NCI-H2196 treated with DMSO at 0.1 percent for 48 hours (cell line): ENCODE data around the gene GJE1.
"Not testable (repeated sequence)": the region's sequence is repeated elsewhere in the genome, so short reads cannot be mapped to it uniquely, and the experiment has no call there.

Experiments used
- DNase-seq: peaks from one replicate; lab custom pipeline; 2025; ENCODE audit not compliant: unreplicated experiment; lab: John Stamatoyannopoulos, UW

The GJE1 gene, protein sequence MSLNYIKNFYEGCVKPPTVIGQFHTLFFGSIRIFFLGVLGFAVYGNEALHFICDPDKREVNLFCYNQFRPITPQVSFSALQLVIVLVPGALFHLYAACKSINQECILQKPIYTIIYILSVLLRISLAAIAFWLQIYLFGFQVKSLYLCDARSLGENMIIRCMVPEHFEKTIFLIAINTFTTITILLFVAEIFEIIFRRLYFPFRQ

DNA sequence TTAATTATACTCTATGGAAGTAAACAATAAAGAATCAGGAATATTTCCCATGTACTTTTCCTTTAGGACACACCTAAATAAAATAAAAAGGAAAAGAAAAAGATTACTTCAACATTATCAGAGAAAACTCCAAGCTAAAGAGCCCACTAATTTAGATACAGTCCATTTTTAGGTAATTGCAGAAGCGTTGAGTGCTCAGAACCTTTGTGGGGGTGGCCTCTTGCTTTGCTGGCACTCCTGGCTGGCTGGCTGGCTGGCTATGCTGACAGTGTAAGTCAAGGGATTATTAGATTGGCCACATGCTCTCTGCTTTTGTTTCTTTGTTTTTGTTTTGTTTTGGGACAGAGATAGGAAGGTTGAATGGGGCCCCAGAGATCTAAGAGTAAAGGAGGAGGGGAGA lies at the start of gene GJE1:
Gene GJE1, plus strand, starts transcription at position 301 of the 400 bp plus-strand sequence. CDS start 234 bp downstream, outside the sequence.
- no peak for DNase-seq

GRCh38 chr6:142087950-142088857 lies 44.5 kb upstream of the GJE1 start:
- no peak for DNase-seq

DNA sequence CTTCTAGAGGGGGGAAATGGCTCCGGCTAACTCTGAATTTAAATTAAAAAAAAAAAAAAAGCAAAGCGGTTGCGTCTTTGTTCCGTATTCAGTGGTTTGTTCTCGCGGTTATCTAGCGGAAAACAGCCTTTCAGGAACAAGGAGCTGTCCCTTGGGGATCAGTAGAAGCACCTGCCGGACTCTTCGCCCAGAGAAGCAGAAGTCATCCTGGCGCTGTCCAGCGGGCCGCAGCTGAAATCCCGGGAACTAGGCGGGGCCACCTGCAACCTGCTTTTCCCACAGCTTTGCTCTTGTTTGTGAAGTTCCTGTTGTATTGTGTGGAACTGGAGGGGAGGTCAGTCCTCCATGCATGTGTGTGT lies 43.9 kb upstream of the GJE1 start:
- DNase-seq = no peak

DNA sequence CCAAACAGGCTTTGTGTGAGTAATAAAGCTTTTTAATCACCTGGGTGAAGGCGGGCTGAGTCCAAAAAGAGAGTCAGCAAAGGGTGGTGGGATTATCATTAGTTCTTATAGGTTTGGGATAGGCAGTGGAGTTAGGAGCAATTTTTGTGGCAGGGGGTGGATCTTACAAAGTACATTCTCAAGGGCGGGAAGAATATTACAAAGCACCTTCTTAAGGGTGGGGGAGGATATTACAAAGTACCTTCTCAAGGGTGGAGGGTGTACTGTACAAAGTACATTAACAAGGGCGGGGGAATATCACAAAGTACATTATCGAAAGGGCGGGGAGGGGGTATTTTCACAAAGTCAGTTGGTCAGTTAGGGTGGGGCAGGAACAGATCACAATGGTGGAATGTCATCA lies 27.9 kb upstream of the GJE1 start:
- DNase-seq = not testable (repeated sequence)

DNA sequence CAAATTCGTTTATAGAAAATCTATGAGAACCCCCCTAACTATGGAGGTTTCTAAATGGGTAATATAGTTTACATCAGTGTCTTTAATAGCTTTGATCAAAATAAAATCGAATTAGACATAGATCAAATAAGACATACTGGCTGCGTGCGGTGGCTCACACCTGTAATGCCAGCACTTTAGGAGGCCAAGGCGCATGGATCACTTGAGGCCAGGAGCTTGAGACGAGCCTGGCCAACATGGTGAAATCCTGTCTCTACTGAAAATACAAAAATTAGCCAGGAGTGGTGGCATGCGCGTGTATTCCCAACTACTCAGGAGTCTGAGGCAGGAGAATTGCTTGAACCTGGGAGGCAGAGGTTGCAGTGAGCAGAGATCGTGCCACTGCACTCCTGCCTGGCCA lies 21.9 kb upstream of the GJE1 start:
- not testable (repeated sequence) for DNase-seq

DNA sequence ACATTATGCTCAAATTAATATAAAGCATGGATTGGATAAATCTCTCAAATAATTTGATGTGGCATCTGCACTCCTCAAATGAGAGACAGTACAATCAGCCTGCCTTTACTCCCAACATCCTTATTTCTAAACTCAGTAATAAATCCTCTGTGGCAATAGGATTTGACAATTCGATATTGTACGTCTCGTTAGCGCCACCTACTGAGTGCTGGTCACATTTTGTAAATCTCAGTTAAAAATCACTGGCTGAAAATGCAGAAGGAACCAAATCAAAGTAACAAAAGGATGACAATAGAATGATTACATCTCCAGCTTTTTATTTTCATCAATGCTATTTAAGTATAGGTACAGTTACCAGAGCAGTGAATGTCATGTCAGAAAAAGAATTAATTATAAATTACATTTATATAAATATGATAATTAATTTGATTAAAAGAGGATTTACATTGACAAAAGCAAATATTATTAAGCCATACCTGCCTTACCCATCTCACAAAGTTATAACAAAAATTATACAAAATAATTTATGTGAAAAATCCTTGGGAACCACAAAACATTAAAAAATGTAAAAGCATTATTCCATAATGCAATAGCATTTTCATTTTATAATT lies 20.2 kb upstream of the GJE1 start:
- DNase-seq = peak; percentile 22

DNA sequence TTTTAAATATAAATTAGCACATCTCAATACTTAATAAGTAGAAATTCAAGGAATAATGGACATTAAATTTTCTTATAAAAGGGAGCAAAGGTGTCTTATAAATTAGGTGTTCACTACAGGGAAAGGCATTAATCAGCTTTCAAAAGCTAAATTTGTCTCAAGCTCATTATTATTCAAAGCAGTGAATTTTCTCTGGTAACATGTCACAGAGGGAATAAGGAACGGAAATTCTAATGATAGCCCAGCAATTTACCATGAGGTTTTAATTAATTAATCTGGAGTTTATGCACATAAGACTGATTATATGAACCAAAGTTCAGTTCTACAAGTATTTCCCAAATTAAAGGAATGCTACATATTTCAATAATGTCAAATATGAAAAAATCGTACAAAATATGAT lies 15.4 kb upstream of the GJE1 start:
- no peak for DNase-seq

DNA sequence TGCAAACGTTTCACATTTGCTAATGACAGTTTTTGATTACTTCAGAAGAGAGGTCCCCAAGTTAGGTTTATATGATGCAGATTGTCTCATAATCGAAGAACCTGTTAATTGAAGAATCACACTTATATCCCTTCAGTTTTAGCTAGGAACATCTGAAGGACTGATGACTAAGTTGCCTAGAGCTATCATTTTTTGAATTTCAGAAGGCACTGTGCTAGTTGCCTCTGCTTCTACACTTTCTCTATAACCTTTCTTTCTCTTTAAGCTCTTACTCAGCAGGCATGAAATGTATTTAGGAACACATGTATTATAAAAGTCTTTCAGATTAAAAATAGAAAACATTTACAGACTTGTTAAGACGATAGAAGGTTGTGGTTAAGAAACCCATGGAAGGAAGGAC lies 14.4 kb upstream of the GJE1 start:
- no peak for DNase-seq

GRCh38 chr6:142118925-142119324 lies 13.8 kb upstream of the GJE1 start:
- no peak for DNase-seq

DNA sequence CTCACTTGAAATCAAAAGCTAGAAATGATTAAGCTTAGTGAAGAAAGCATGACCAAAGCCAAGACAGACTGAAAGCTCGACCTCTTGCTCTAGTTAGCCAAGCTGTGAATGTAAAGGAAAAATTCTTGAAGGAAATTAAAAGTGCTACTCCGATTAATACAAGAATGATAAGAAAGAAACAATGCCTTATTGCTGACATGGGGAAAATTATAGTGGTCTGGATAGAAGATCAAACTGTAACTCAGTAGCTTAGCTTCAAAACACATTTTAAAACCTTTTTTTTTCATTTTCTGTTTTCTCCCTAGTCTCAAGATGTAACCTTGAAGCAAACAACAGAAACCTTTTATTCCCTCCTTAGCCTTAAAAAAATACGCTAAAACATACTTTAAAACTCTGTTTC lies 11.4 kb upstream of the GJE1 start:
- no peak for DNase-seq

DNA sequence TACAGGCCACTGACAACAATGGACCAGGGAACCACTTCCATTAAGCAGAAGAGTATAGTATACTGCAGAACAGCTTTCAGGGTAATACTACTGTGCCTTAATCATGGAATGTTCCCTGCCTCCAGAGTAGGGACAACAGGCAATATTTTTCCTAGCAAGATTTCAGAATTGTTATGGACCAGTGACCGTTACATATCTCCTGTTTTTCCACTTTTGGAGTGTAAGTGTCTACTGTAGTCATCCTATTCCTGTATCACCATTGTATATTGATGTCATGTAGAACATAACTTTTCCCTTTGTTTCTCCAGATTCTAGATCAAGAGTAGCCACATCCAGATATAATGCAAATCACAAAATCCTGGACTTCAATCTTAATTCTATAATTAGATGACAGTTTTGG lies 1.9 kb upstream of the GJE1 start:
- DNase-seq = no peak

DNA sequence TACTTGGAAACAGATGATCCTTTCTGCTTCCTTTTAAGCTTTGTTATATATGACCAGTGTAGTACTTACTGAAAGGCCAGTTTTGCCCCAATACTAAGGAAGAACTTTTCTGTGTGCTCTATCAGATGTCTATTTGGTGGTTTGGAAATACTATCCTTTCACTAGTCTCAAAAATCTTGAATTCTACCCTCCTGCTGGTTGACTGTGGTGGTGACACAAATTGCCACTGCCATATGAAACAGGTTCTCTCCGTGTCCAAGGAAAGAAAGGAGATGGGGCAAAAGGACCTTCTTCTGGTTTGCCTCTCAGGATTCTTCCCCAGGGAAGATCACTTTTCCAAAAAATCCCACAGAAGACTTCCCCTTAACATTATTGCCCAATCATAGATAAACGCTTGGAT lies 6.2 kb downstream of the GJE1 start:
- no peak for DNase-seq

- not testable (repeated sequence) for DNase-seq
Observed at GRCh38 chr6:142141531-142141930, 8.8 kb downstream of the GJE1 start.

DNA sequence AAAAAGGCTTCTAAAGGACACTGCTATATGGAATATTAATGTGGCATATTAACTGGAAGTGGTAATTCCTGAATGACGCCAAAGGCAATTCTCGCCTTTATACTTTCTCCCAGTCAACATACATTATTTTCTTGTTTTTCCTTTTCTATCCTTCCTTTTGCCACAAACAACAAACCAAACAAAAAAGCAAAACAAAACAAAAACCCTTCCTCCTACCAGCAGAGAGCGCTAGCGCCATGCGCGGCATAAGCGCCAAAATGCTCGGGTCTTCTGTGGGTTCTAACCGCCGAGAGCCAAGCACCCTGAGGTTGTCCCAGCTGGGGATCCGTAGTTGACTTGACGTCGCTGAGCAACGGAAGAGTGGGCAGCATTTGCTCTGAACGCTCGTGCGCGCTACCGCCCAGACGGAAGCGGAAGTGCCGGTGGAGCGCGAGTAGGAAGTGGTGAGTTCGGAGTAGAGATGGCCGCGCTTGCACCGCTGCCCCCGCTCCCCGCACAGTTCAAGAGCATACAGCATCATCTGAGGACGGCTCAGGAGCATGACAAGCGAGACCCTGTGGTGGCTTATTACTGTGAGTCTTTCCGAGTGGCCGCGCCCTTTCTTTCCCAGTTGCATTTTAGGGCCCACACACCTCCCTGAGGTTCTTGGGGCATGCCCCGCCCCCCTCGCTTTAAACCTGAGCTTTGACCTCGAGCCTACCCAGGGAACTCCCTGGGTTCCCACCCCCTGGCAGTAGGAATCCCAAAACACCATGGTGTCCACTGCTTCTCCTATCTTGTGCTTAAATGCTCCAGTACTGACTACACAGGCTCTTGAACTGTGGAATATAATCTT lies 14.3 kb downstream of the GJE1 start, which contains the start of the genes NMBR and VTA1:
Gene NMBR, minus strand, starts transcription at position 295 of the 835 bp plus-strand sequence. CDS start 58,464 bp downstream, outside the sequence.
Gene VTA1, plus strand, starts transcription at position 436 of the 835 bp plus-strand sequence. Its CDS starts 25 bp downstream, at position 461.
- peak; percentile 97 for DNase-seq

GRCh38 chr6:142152746-142153145 lies 20.0 kb downstream of the GJE1 start:
- DNase-seq = no peak

- DNase-seq = no peak
Observed at GRCh38 chr6:142153196-142153595, 20.5 kb downstream of the GJE1 start.

DNA sequence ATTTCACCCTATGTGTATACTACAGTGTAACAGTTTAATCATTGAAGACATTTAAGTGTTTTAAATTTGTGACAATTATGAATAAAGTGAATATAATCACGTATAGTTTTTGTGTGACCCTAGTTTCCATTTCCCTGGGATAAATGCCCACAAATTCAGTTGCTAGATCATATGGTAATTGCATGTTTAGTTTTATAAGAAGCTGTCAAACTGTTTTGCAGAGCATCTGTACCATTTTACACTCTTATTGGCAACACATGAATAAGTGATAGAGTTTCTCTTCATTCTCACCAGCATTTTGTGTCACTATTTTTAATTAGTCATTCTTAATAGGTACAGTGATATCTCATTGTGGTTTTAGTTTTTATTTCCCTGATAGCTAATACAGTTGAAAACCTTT lies 21.6 kb downstream of the GJE1 start:
- DNase-seq = no peak

GRCh38 chr6:142155091-142155490 lies 22.4 kb downstream of the GJE1 start:
- no peak for DNase-seq

DNA sequence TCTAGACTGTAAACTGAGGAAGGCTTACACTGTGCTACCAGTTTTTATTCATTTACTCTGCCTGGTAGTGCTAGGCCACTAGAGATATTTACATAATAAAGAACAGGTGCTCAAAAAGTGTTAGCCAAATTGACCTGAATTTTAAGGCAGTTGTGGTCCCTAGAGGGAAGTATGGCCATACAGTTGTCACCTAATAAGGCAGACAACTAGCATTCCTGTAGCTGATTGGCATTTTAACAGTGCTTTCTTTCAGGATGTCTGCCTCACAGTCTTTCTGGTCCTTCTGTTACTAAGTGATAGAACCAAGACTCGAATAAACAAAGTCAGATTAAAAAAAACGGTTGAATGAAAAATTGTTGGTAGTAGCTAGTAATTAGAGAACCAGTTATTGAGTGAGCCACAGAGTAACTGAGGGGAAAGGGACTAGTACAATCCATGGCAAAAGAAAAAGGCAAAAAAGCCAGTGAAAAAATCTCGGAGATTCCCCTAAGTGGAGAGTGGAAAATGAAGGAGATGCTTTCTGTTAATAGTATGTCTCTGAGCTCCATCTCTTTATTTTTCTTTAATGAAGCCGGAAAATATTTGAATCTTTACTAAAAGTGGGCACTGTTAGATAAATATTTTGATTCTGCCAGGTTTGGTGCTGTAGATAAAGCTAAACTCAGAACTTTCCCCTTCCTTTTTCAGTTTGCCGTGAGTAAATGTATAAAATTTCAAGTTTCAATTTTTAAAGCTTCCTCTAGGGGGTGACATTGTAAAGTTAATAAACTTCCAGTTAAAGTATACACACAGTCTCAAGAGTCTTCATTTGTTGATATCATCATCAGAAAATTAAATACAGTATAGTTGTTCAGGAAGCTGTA lies 23.4 kb downstream of the GJE1 start:
- no peak for DNase-seq

DNA sequence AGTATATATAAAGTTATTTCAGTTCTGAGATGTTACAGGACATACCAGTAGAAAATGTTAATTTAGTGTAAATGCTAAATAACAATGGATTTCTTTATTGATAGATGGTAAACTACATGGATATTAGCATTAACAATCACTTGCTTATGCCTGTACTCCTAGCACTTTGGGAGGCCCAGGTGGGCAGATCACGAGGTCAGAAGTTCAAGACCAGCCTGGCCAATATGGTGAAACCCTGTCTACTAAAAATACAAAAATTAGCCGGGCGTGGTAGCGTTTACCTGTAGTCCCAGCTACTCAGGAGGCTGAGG lies 24.0 kb downstream of the GJE1 start:
- not testable (repeated sequence) for DNase-seq
